Tibial nerve (tissue), 3 donors: ENCODE results near the gene RGS5.

Experiments used
- CTCF ChIP-seq, 5 experiments: fragments of 200-600 bp in 3 of 5; fragments of 450-650 bp in 2 of 5; sonication (generic) in 3 of 5; IDR thresholded peaks; one replicate each; pipeline ENCODE4 v1.5.1; 2016 to 2019; ENCODE audit warnings: antibody characterized with exemption in 5 of 5, mild to moderate bottlenecking in 3 of 5, moderate library complexity in 2 of 5
- POLR2A ChIP-seq, 2 donors: fragments of 450-650 bp; IDR thresholded peaks; one replicate each; pipeline ENCODE4 v1.6.1; 2017; ENCODE audit warnings: antibody characterized with exemption in 2 of 2, mild to moderate bottlenecking in 2 of 2, moderate library complexity in 2 of 2

GRCh38 chr1:163170975-163171676 is 31.6 kb downstream of the RGS5 start:
- no peak for TF ChIP-seq POLR2A (IDR thresholded peaks at IDR 0.05)
- TF ChIP-seq CTCF (IDR thresholded peaks at IDR 0.05) = peak in 4 of 5 experiments; percentile 13 to 25 (median 20)
